ENCODE measurements around the gene IFNW1.
A peak's percentile ranks its signal among the peaks of the same experiment; 100 is the strongest.

IFNW1 gene

GRCh38 chr9:21110708-21111576, 30.7 kb downstream of the IFNW1 start:
- DNase-seq (ENCODE audit: low spot score): peak; percentile 59

- no peak for DNase-seq (ENCODE audit: low spot score)
Observed at GRCh38 chr9:21104787-21105186, 36.8 kb downstream of the IFNW1 start.

DNA sequence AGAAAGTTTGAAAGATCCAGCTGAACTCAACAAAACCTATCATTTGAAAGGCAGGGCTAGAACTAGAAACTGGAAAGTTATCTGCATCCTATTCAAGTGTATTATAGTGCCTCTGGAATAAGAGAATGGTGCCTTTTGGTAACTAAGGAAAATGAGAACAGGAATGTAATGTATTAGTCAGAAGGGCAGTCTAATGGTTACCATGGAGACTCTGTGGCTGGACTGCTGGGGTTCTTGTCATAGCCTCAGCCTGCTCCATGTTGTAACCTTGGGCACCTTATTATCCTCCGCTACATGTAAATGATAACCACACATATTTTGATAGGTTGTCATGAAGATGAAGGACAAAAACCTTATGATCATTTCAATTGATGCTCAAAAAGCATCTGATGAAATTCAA, 39.3 kb downstream of the IFNW1 start:
- peak; percentile 15 for DNase-seq (ENCODE audit: low spot score)

DNA sequence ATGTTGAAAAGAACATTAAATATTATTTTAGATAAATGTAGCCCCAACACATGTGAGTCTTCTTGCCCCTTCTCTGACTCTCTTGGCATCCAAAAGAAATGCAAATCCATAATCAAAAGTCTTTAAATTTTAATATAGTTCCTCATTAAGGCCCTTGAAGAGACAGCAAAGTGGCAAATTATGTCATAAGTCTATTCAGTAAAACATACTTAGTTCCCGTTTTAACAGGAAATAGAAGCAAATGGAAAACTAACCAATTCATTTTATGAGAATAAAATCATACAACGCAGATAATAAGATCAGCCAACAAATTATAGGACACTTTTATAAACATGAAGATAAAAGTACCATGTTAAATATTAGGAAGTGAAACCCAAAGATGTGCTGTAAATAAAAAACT, 43.8 kb downstream of the IFNW1 start:
- DNase-seq (ENCODE audit: low spot score): no peak

DNA sequence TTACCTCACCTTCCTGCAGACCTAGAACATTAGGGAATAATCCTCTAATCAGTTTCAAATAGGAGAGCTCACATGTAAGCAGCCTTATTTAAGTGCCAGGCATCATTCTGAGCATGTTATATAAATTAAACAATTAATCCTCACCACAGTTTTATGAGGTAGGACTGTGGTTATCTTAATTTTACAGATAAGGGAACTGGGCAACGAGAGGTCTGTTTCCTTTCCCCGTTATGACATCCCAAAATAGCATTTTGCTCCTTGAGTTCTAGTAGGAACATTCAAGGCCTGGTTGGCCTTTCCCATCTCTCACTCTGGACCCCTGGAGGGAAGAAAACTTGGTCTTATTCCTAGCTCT, 44.8 kb downstream of the IFNW1 start:
- DNase-seq (ENCODE audit: low spot score): no peak

DNA sequence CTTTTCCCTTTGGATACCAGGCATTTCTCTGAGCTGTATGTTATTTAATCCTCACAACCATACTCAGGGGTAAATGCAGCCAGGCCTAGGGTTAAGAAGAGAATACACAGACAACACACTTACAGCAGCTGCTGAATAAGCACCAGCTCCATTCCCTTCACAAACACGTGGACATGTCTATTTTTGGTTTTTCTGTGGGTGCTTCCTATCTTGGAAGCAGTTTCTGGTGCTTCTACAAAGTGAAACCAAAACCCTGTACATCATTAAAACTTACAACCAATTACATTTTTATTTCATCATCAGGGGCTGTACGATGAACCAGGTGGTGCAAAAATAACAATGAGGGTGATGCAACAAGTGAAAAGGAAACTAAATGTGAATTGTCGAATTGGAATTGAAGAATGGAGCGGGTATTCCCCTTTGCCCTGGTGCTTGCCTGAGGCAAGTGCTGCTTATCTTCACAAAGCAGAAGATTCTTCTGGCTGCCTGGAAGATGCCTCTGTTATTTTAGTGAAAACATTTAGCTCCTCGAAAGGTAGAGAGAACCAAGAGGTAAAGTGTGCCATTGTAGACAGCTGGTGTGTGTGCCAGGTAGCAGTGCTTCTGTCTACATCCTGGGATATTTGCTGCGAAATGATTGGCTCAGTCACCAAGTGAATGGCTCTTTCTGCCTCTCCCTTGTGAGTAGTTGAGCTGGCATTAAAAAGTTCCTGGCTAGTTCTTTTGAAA, 45.3 kb downstream of the IFNW1 start:
- peak; percentile 16 for DNase-seq (ENCODE audit: low spot score)

- DNase-seq (ENCODE audit: low spot score): no peak
Observed at GRCh38 chr9:21095561-21095960, 46.1 kb downstream of the IFNW1 start.
